HG03354 (cell line): ENCODE data around the gene RCOR1.
"Not testable (repeated sequence)": the region's sequence is repeated elsewhere in the genome, so short reads cannot be mapped to it uniquely, and the experiment has no call there.

ENCODE experiments used
- ATAC-seq: cut with Tn5 transposase; IDR thresholded peaks from one replicate; pipeline ENCODE4 v1.9.1; 2021; ENCODE audit warnings: mild to moderate bottlenecking; ENCODE audit not compliant: unreplicated experiment, poor library complexity, severe bottlenecking

RCOR1 gene

DNA sequence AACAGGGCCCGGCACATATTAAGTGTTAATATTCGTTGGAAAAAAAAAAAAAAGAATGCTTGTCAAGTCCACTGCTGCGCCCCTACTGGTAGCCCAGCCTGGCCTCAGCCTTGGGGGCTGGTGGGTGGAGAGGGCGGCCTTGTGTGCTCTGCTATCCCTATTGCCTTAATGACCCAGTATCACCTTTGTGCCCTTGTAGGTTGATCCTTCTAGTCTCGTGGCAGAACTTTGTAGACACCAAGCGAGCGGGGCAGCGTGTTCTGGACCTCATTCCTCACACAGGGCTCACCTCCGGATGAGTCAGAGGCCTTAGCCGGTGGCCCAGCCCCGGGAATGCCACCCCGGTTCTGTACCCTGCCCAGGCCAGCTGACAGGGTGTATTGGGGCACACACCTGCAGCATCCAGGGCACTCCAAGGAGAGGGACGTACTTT is 1.8 kb upstream of the RCOR1 start:
- no peak for ATAC-seq

DNA sequence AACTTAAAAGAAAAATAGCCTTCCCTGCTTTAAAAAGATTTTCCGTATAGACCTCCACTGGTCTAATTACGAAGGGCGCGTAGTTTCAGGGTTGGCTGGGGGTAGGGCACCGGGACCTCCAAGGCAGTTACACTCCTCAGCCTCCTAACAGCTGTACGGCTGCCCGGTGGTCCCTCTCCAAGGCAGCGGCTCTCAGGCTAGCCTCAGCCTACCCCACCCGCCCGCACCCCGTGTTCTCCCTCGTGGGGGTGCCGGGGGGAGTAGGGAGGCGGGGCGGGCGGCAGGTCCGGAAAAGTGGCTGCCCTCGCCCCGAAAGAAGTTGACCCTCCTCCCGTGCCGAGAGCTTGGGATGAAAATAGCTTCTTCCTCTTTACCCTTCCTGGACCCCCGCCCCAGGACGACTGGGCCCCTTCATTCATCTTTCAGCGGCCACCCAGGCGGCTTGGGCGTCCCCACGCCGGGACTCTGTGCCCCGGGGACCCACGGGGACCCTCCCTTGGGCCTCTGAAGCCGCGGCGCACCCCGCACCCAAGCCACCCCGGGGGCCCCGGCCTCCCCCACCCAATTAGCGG is 991 bp upstream of the RCOR1 start:
- peak; percentile 4 for ATAC-seq

DNA sequence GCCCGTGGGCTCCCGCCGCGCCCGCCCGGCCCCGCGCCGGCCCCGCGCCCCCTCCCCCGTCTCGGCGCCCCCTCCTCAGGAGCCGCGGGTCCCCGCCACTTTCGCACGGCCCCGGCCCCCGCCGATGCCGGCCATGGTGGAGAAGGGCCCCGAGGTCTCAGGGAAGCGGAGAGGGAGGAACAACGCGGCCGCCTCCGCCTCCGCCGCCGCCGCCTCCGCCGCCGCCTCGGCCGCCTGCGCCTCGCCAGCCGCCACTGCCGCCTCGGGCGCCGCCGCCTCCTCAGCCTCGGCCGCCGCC is 263 bp downstream of the RCOR1 start:
- ATAC-seq, result peak; percentile 10

DNA sequence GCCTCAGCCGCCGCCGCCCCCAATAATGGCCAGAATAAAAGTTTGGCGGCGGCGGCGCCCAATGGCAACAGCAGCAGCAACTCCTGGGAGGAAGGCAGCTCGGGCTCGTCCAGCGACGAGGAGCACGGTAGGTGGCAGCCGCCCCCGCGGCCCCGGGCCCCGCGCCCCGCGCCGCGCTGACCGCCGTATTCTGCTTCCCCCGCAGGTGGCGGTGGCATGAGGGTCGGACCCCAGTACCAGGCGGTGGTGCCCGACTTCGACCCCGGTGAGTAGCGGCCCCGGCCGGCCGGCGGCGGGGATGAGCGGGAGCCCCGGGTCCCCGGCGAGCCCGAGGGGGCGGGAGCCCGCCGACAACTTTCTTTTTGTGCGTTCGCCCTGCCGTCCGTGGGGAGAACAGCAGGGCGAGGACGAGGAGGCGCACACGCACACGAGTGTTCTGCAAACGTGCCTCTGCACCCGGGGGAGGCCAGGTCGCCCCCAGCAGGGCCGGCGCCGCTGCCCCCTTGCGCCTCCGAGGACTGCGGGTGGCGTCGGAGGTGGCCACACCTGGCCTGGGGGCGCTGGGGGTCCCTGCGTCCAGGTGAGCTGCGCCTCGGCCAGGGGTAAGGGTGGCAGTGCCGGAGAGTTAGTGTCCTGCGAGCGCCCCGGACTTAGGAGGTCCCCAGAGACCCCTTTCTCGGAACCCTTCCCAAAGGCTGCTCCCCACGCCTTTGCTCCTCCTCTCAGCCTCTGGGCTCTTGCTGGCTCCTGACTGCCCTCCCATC is 794 bp downstream of the RCOR1 start:
- ATAC-seq, result peak; percentile 19

GRCh38 chr14:102593825-102594137 is 1.3 kb downstream of the RCOR1 start:
- ATAC-seq, result no peak

DNA sequence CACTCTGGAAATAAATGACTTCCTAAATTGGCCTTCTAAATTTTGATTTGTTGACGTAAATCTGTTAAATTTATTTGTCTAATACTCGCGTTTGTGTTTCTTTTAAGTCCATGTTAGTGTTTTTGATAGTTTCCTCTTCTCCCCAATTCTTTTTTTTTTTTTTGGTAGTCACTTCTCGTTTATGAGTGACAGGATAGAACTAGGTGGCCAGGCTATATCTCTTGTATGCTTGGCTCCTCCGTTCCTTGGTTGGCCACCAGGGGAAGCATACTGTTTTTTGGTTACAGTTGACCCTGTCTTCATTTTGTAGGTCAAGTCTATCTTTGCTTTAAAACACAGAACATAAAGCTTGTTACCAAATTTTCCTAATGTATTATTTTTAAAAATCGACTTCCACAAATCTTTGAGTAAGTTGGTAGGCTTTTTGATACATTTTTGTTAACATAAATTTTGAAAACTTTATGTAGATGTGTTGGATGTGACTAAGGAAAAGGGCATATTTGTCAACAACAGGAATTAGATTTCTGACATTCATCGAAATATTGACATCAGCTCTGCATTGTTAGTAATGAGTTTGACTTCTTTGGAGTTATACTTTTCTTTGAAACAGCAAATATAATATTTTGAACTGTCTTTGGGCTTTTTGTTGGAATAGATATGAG is 2.2 kb downstream of the RCOR1 start:
- peak; percentile 35 for ATAC-seq

DNA sequence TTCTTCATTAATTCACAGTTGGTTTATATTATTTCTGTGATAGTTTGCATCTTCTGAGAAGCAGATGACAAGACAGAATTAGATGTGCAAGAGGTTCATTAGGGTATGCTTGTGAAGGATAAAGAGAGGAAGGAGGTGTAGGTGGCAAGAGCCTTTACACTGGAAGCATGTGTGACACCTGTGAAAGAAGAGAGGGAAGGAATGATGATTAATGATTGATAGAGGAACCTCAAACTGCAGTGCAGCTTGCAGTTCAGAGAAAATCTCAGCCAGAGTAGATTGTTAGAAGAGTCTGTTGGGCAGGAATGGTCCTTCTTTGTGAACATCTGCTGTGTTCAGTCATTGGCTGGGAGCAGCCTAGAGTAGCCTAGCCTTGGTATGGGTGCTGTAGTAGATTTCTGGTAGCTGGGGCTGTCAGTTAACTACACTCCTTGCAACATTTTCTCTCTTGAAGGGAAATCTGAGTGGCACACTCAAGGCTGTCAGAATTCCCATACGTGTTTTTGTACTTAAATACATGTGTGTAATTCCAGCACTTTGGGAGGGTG is 9.0 kb downstream of the RCOR1 start:
- no peak for ATAC-seq

- ATAC-seq, result no peak
Observed at GRCh38 chr14:102602421-102603292, 10.2 kb downstream of the RCOR1 start.

- ATAC-seq, result no peak
Observed at GRCh38 chr14:102603293-102603907, 11.0 kb downstream of the RCOR1 start.

DNA sequence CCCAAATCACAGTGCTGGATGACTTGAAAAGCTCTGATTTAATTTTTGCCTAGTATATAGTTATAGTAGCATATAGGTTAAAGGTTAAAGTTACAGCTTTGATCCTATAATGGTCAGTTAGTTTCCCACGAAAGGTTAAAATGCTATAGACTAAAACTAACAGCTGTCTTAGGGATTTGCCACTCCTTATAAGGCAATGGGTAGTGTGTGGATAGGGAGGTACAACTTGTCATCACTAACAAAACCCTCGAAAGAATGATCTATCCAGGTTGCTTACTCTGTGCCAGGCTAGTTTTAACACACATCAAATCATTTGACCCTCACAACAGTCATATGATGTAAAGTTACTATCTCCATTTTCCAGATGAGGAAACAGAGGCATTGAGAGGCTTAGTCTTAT is 11.7 kb downstream of the RCOR1 start:
- ATAC-seq, result no peak

DNA sequence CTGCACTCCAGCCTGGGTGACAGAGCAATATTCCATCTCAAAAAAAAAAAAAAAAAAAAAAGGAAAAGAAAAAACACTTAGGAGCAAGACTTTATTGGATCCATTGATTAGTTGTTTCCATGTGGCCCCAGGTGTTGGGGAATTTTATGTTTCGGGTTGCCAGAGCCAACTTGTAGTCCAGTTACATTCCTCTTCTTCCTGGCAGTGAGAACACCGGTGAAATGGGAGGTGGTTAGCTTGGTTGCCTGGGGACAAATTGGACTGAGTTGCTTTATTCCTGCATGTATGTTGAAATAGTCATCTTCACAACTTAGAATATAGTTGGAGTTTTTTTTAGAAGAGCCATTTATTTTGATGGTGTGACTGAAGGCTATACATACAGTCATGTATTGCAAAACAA is 12.6 kb downstream of the RCOR1 start:
- ATAC-seq, result no peak

- ATAC-seq, result no peak
Observed at GRCh38 chr14:102606296-102606695, 13.8 kb downstream of the RCOR1 start.

DNA sequence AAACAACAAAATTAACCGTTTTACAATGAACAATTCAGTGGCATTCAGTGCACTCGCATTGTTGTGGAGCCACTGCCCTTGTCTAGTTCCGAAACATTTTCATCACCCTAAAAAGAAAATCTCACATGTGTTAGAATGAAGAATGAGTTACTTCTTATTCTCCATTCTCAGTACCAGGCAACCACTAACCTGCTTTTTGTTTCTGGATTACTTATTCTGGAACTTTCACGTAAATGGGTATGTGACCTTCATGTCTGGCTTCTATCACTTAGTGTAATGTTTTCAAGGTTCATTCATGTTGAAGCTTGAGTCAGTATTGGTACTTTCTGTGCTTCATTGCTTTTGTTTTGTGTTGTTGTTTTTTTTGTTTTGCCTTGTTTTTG is 15.6 kb downstream of the RCOR1 start:
- peak; percentile 70 for ATAC-seq

- no peak for ATAC-seq
Observed at GRCh38 chr14:102610968-102611811, 18.7 kb downstream of the RCOR1 start.

- no peak for ATAC-seq
Observed at GRCh38 chr14:102616318-102616717, 23.9 kb downstream of the RCOR1 start.

DNA sequence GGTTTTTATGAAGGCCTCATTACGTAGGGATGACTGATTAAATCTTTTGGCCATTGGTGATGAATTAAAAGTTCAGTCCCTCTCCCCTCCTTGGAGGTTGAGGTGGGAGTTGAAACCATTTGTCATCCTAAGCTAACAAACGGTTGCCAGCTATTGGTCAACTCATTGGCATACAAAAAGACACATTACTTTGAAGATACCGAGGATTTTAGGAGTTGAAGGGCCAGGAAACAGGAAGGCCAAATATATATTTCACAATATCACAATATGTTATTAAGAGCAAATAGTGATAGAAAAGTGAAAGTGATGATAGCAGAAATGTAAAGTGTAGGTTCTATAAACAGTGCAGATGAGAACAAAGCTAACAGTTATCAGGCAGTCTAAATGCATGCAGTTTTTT is 24.4 kb downstream of the RCOR1 start:
- ATAC-seq, result no peak

DNA sequence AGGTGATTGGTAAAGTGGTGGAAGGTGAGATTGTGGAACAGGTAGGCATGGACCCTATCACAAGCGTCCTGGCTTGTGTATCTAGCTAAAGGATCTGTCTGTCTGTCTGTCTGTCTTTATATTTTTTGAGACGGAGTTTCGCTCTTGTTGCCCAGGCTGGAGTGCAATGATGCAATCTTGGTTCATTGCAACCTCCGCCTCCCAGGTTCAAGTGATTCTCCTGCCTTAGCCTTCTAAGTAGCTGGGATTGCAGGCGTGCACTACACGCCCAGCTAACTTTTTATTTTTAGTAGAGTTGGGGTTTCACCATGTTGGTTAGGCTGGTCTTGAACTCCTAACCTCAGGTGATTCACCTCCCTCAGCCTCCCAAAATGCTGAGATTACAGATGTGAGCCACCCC is 26.6 kb downstream of the RCOR1 start:
- not testable (repeated sequence) for ATAC-seq

GRCh38 chr14:102620413-102620812 is 28.0 kb downstream of the RCOR1 start:
- ATAC-seq, result no peak

DNA sequence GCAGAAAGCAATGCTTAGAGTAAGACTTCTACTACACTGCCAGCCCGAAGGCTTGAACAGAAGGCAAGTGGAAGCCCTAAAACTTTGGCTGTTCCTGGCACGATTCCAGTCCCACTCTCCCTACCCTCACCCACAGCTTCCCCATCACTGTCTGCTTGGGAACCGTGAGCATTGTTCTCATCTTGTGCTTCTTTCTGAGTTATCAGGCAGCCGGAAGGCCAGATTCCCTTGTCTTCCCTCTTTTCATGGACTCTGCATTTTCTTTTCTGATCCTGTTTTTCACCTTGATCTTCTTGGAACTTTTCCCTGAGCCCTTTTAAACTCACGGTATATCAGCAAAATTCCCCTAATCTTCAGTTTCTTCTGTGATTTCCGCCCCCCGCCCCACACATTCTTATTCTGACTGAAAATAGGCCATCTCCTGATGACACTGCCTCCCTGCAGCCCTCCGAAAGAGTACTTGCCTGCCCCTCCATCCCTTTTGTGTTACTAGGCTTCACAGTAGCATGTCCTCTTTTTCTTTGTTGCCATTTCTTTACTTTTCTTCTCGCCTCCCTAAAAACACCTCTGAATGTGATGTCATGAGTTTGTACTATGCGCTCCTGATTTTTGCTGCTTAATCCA is 29.9 kb downstream of the RCOR1 start:
- no peak for ATAC-seq
